PC-9 (cell line): ENCODE measurements around the gene RFX2. TPM values are rescaled to one million over a fixed set of nuclear protein-coding genes. Genes with fewer than 3 reads are reported as not detected.
"Not testable (repeated sequence)": the region's sequence is repeated elsewhere in the genome, so short reads cannot be mapped to it uniquely, and the experiment has no call there.

Source experiments
- BruUV-seq: library from RNA; stranded (reverse); fragments of 400-500 nt; replicated peaks from 2 replicates; lab custom pipeline; 2021; lab: Mats Ljungman, UMichigan
- CTCF ChIA-PET: fragments of 300-600 bp; sonication (Branson Sonifier 250); formaldehyde crosslinking; loops from one replicate; lab custom pipeline; 2022; ENCODE audit warnings: antibody characterized with exemption; lab: Charles Lee
- POLR2A ChIA-PET: fragments of 300-600 bp; sonication (Branson Sonifier 250); formaldehyde crosslinking; loops from one replicate; lab custom pipeline; 2022; ENCODE audit warnings: antibody characterized with exemption; ENCODE audit not compliant: unreplicated experiment; lab: Charles Lee
- DNase-seq, 2 experiments: peaks; one replicate each; pipeline versions ENCODE4 v3.0.0 to v3.0.0-alpha.2; 2015 to 2022; ENCODE audit warnings: mixed read lengths in 1 of 2
- H2AFZ ChIP-seq: fragments of 200-600 bp; sonication (generic); 2 replicates; pipeline ENCODE4 v1.8.1; 2017; ENCODE audit warnings: antibody characterized with exemption
- H3F3A ChIP-seq: fragments of 200-600 bp; sonication (generic); 2 replicates; pipeline ENCODE4 v1.8.1; 2017; ENCODE audit warnings: antibody characterized with exemption, mild to moderate bottlenecking, low read depth; ENCODE audit not compliant: insufficient read depth
- H3K27ac ChIP-seq: fragments of 200-600 bp; sonication (generic); 2 replicates; pipeline ENCODE4 v1.6.1; 2016; ENCODE audit warnings: mixed run types
- H3K27me3 ChIP-seq: fragments of 200-600 bp; sonication (generic); 2 replicates; pipeline ENCODE4 v1.6.1; 2016; ENCODE audit warnings: low read depth, mixed run types; ENCODE audit not compliant: insufficient read depth
- H3K36me3 ChIP-seq: fragments of 200-600 bp; sonication (generic); 2 replicates; pipeline ENCODE4 v1.6.1; 2016; ENCODE audit warnings: low read depth, mixed run types
- H3K4me1 ChIP-seq: fragments of 200-600 bp; sonication (generic); replicated peaks from 2 replicates; pipeline ENCODE4 v1.6.1; 2016; ENCODE audit warnings: mixed run types; ENCODE audit not compliant: insufficient read depth
- H3K4me2 ChIP-seq: fragments of 200-600 bp; sonication (generic); 2 replicates; pipeline ENCODE4 v1.6.1; 2017; ENCODE audit warnings: mixed run types
- H3K4me3 ChIP-seq: fragments of 200-600 bp; sonication (generic); 2 replicates; pipeline ENCODE4 v1.6.1; 2016; ENCODE audit warnings: mixed run types
- H3K79me2 ChIP-seq: fragments of 200-600 bp; sonication (generic); 2 replicates; pipeline ENCODE4 v1.6.1; 2017; ENCODE audit warnings: low read depth, mixed run types
- H3K9me2 ChIP-seq: fragments of 200-600 bp; sonication (generic); 2 replicates; pipeline ENCODE4 v1.8.1; 2017; ENCODE audit warnings: mild to moderate bottlenecking; ENCODE audit not compliant: insufficient read depth
- H3K9me3 ChIP-seq: fragments of 200-600 bp; sonication (generic); 2 replicates; pipeline ENCODE4 v1.8.1; 2016; ENCODE audit warnings: low read depth; ENCODE audit not compliant: insufficient read depth
- H4K20me1 ChIP-seq: fragments of 200-600 bp; sonication (generic); 2 replicates; pipeline ENCODE4 v1.8.1; 2017; ENCODE audit not compliant: insufficient read depth
- EZH2 ChIP-seq: fragments of 200-600 bp; sonication (generic); IDR thresholded peaks from 2 replicates; pipeline ENCODE4 v1.8.0; 2017; ENCODE audit warnings: antibody characterized with exemption, low read depth
- intact Hi-C: fragments of 100-400 bp; cut with micrococcal nuclease; formaldehyde crosslinking; loops from one replicate; pipeline ENCODE4 v1.10.0; 2022; ENCODE audit not compliant: unreplicated experiment
- total RNA-seq: library from RNA; stranded (reverse); gene quantifications from 2 replicates; pipeline ENCODE4 v1.2.3, GENCODE V29; 2021
- TF ChIP-seq, protein P1 (sequence below): fragments of 200-600 bp; sonication (generic); conservative IDR thresholded peaks from 2 replicates; pipeline ENCODE4 v1.6.1; 2017; ENCODE audit warnings: mixed run types, antibody characterized with exemption, mild to moderate bottlenecking, moderate library complexity

The RFX2 gene
- total RNA-seq, 1 experiment from 2014 or later, result 11.6 TPM

DNA sequence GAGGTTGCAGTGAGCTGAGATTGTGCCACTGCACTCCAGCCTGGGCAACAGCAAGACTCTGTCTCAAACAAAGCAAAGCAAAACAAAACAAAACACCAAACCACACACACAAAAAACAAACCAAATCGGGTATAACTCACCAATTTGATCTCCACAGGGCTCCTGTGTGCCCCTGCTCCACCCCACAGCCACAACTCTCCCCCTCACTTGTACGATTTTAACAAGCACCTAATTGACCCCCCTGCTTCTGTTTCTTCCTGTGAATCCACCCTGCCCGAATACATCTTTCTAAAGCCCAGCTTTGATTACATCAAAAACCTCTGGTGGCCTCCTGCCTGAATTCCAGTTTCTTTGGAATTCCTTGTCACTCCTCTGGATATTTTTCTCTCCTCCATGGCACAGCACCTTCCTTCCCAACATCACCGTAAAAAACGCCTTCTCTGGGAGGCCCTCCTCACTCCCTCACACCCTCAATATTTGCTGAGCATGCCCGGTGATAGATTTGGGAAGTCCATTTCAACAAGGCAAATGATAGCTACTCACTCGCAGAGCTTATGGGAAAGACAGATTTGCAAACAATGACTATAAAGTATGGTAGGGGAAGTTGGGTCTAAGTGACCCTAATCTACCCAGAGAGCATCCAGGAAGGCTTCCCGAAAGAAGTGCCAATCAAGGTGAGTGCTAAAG lies 120.8 kb downstream of the RFX2 start:
- H3K27me3 ChIP-seq, result no peaks in the 10 kb centered on the region
- H3F3A ChIP-seq, result no peaks in the 10 kb centered on the region; the same call in 1 of the 2 replicates
- H3K4me3 ChIP-seq, result no peak overlapping the region
- BruUV-seq, result no TSS peak
- H3K4me2 ChIP-seq, result no peak overlapping the region
- H3K9me3 ChIP-seq, result no peaks in the 10 kb centered on the region
- H3K9me2 ChIP-seq, result no peaks in the 10 kb centered on the region
- CTCF ChIA-PET, result interaction anchor here (0.7 kb wide), 1 partner anchor 208 kb away, joined by 3 read pairs; no protein-coding TSS in a partner anchor
- no peak for DNase-seq
- no peaks in the 10 kb centered on the region for H3K79me2 ChIP-seq
- TF ChIP-seq, protein P1, sequence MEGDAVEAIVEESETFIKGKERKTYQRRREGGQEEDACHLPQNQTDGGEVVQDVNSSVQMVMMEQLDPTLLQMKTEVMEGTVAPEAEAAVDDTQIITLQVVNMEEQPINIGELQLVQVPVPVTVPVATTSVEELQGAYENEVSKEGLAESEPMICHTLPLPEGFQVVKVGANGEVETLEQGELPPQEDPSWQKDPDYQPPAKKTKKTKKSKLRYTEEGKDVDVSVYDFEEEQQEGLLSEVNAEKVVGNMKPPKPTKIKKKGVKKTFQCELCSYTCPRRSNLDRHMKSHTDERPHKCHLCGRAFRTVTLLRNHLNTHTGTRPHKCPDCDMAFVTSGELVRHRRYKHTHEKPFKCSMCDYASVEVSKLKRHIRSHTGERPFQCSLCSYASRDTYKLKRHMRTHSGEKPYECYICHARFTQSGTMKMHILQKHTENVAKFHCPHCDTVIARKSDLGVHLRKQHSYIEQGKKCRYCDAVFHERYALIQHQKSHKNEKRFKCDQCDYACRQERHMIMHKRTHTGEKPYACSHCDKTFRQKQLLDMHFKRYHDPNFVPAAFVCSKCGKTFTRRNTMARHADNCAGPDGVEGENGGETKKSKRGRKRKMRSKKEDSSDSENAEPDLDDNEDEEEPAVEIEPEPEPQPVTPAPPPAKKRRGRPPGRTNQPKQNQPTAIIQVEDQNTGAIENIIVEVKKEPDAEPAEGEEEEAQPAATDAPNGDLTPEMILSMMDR, result no peak
- TF ChIP-seq EZH2, result no peak
- no peak overlapping the region for H2AFZ ChIP-seq
- intact Hi-C loops, result loop anchor here (5.0 to 10.0 kb wide), 3 partner anchors 138 to 873 kb away; partner anchors contain the start of gene NRTN
- no peak overlapping the region for H3K27ac ChIP-seq
- H3K36me3 ChIP-seq, result no peaks in the 10 kb centered on the region
- 0 out of 2 replicates have a peak, but pooled peaks cover 5% of the 10 kb centered on the region for H3K4me1 ChIP-seq
- no peaks in the 10 kb centered on the region for H4K20me1 ChIP-seq
- POLR2A ChIA-PET, result no interaction called here

DNA sequence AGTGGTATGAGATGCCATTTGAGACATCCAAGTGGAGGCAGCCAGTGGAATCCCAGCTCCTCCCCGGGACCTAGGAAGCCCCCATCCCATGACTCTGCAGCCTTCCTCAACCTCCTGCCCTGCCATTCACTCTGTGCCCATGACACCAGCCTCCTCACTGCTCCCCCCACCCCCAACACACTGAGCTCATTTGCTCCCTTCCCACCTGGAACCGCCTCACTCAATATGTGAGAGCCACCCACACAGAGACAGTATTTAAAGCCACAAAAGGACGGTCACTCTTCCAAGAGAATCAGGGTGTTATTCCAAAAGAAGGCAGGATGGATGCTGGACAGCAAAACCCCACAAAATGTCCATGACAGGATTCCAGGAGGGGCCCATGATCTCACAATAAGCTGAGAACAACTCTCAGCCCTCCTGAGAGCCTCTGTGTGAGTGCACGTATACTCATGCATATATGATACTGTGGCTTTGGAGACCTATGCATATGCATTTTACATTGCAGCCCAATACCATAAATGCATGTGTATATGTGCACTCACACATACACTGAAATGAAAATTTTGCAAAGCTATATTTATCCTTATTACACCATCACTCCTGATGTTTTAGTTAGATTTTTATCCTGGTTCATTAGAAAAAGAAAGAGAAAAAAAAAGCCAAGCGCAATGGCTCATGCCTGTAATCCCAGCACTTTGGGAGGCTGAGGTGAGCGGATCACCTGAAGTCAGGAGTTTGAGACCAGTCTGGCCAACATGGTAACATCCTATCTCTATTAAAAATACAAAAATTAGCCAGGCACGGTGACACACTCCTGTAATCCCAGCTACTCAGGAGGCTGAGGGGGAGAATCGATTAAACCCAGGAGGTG lies 121.5 kb downstream of the RFX2 start:
- H3K27me3 ChIP-seq, result no peaks in the 10 kb centered on the region
- CTCF ChIA-PET, result interaction anchor here (0.5 to 1.1 kb wide), 2 partner anchors 159 to 185 kb away, joined by 3 to 4 read pairs; no protein-coding TSS in a partner anchor
- no TSS peak for BruUV-seq
- H3F3A ChIP-seq, result no peaks in the 10 kb centered on the region; the same call in 1 of the 2 replicates
- H2AFZ ChIP-seq, result no peak overlapping the region
- H3K4me3 ChIP-seq, result no peak overlapping the region
- TF ChIP-seq, protein P1, result no peak
- no peak for TF ChIP-seq EZH2
- H3K36me3 ChIP-seq, result no peaks in the 10 kb centered on the region
- H3K9me3 ChIP-seq, result no peaks in the 10 kb centered on the region
- H3K27ac ChIP-seq, result no peak overlapping the region
- H3K4me1 ChIP-seq, result 0 out of 2 replicates have a peak, but pooled peaks cover 5% of the 10 kb centered on the region
- H3K4me2 ChIP-seq, result no peak overlapping the region
- intact Hi-C loops, result loop anchor here (5.0 to 10.0 kb wide), 3 partner anchors 139 to 874 kb away; partner anchors contain the start of gene NRTN
- H3K79me2 ChIP-seq, result no peaks in the 10 kb centered on the region
- no peaks in the 10 kb centered on the region for H3K9me2 ChIP-seq
- POLR2A ChIA-PET, result no interaction called here
- H4K20me1 ChIP-seq, result no peaks in the 10 kb centered on the region
- DNase-seq, result no peak

DNA sequence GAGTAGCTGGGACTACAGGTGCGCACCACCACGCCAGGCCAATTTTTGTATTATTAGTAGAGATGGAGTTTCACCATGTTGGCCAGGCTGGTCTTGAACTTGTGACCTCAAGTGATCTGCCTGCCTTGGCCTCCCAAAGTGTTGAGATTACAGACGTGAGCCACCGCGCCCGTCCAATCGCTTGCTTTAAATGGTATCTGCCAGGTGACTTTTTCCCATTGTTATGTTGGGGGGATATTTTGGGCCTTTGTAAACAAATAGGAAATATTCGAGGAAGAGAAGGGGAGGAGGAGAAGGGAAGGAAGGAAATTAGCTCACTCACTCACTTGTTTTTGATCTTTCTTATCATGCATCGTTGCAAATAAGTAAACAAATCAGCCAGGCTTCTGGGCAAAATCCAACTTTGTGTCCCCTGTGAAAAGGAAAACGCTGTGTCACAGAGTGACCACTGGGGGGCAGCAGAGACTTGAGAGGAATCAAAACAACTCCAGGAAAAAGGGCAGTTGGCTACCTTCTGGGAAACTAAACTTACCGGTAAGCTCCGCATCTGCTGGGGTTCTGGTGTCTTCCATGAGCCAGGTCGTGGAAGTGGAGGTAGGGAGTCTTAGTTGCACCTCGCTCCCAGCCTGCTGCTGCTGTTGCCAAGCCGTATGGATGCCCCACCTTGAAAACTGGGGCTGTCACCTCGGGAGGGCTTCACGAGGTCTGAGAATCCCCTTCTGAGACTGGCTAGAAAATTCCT lies 123.1 kb downstream of the RFX2 start:
- no peak overlapping the region for H2AFZ ChIP-seq

DNA sequence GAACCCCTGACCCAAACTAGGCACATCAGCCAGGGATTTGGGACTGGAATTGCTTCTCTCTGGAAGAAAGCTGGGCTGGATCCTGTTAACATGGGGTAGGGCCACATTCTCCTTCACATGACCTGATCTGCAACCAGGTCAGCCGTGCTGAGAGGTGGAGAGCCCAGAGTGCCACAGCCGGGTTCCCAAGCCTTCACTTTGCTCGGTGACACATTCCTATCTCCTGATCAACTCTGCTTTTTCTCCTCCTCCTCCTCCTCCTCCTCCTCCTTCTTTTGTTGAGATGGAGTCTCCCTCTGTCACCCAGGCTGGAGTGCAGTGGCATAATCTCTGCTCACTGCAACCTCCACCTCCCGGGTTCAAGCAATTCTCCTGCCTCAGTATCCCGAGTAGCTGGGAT lies 124.5 kb downstream of the RFX2 start:
- DNase-seq, CTCF ChIA-PET, H3K4me2 ChIP-seq: not testable (repeated sequence)

More for the DNA sequence above, 123.1 kb downstream of the RFX2 start:
- 0 out of 2 replicates have a peak, but pooled peaks cover 5% of the 10 kb centered on the region for H3K4me1 ChIP-seq
- H3K4me3 ChIP-seq, result no peak overlapping the region
- CTCF ChIA-PET, result interaction anchor here (0.6 kb wide), 1 partner anchor 505 kb away, joined by 4 read pairs; no protein-coding TSS in a partner anchor
- no TSS peak for BruUV-seq
- H3K9me3 ChIP-seq, result no peaks in the 10 kb centered on the region
- POLR2A ChIA-PET, result no interaction called here
- TF ChIP-seq, protein P1, result peak; percentile 86
- TF ChIP-seq EZH2, result no peak
- H3K9me2 ChIP-seq, result no peaks in the 10 kb centered on the region
- H3K27me3 ChIP-seq, result no peaks in the 10 kb centered on the region
- DNase-seq, result peak; percentile 53 to 58
- H3K4me2 ChIP-seq, result 0 out of 2 replicates have a peak overlapping the region, but pooled peaks have one; percentile 34
- H3K36me3 ChIP-seq, result no peaks in the 10 kb centered on the region
- intact Hi-C loops, result loop anchor here (5.0 to 10.0 kb wide), 3 partner anchors 140 to 875 kb away; partner anchors contain the start of gene NRTN
- H4K20me1 ChIP-seq, result no peaks in the 10 kb centered on the region
- H3K79me2 ChIP-seq, result no peaks in the 10 kb centered on the region
- H3F3A ChIP-seq, result no peaks in the 10 kb centered on the region; the same call in 1 of the 2 replicates
- no peak overlapping the region for H3K27ac ChIP-seq

More for the DNA sequence above, 124.5 kb downstream of the RFX2 start:
- H3K9me2 ChIP-seq, H3K36me3 ChIP-seq, BruUV-seq, H3K27ac ChIP-seq, H3K4me3 ChIP-seq, H3K9me3 ChIP-seq, H3F3A ChIP-seq, H4K20me1 ChIP-seq, H3K79me2 ChIP-seq, H3K27me3 ChIP-seq, H3K4me1 ChIP-seq, H2AFZ ChIP-seq: not testable (repeated sequence)
- POLR2A ChIA-PET, result interaction anchor here (0.6 kb wide), 1 partner anchor 91 kb away, joined by 3 read pairs; no protein-coding TSS in a partner anchor
- intact Hi-C loops, result loop anchor here (5.0 to 10.0 kb wide), 3 partner anchors 141 to 876 kb away; partner anchors contain the start of gene NRTN
